ENCODE data around the gene RPS29.

The RPS29 gene

GRCh38 chr14:49623941-49624839 lies 38.0 kb upstream of the RPS29 start:
- Histone ChIP-seq H3K27me3 (ENCODE audit: control insufficient read depth in 1 of 2, insufficient read depth in 1 of 2, low read length in 2 of 2) (no peaks in the 10 kb centered on the region), H2BK15ac (ENCODE audit: low read depth, poor library complexity, severe bottlenecking) (no peak overlapping the region), H3K27ac (ENCODE audit: low read length, poor library complexity, severe bottlenecking) (no peak overlapping the region), H3K79me1 (replicated peaks; ENCODE audit: low read length, poor library complexity, severe bottlenecking) (peaks cover 4% of the 10 kb centered on the region), H3K9me3 (ENCODE audit: control insufficient read depth, low read length) (no peaks in the 10 kb centered on the region), H2BK12ac (ENCODE audit: low read length in 2 of 2) (no peak overlapping the region), H4K91ac (ENCODE audit: low read length) (no peak overlapping the region), H3K18ac (ENCODE audit: low read depth in 1 of 2, low read length in 2 of 2) (no peak overlapping the region), H3K4me3 (ENCODE audit: insufficient read depth in 1 of 2, low read depth in 1 of 2, low read length in 2 of 2) (peak overlapping the region in 1 of 2 experiments; percentile 92), H2AK5ac (ENCODE audit: low read length, severe bottlenecking) (no peak overlapping the region), H3K9ac (ENCODE audit: low read length) (peak overlapping the region; percentile 98), H3K4me2 (ENCODE audit: low read length, poor library complexity, severe bottlenecking) (no peak overlapping the region), H3K23ac (ENCODE audit: low read length in 2 of 2) (no peak overlapping the region), H2BK120ac (ENCODE audit: low read depth, low read length) (no peak overlapping the region), H4K8ac (ENCODE audit: low read length) (no peak overlapping the region), H3K4me1 (ENCODE audit: control insufficient read depth, insufficient read depth, low read depth, low read length) (peaks cover 12% of the 10 kb centered on the region), H3K36me3 (ENCODE audit: control insufficient read depth in 1 of 2, insufficient read depth in 2 of 2, low read depth in 1 of 2, low read length in 2 of 2) (peaks cover 6 to 28% of the 10 kb centered on the region in 2 experiments), H2AFZ (ENCODE audit: low read depth, low read length) (no peak overlapping the region), H2BK5ac (ENCODE audit: low read depth, low read length, poor library complexity, severe bottlenecking) (no peak overlapping the region), H3K14ac (ENCODE audit: low read length in 2 of 2) (no peak overlapping the region), H3K4ac (ENCODE audit: low read depth in 1 of 2, low read length in 2 of 2) (no peak overlapping the region)
- 82% methylated on average over 4 of the region's 6 CpGs for WGBS
- DNase-seq = peak; percentile 35

DNA sequence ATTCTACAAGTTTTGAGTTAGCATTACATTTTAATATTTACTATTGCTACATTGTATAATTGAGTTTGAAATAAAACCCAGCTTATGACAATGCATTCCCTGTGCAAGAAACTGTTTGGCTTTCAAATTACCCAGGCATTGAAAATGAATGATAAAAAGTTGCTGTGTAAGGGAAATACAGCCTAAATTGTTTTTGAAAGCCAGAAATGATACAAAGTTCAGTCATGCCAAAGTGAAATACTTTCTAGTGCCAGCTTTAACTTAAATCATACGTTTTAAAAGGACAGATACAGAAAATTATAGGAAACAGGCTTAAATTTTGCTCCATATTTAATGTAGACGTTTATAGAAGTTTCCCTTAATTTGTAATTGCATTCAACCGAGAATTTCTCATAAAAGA lies 37.2 kb upstream of the RPS29 start:
- no peak overlapping the region for H3K4ac ChIP-seq (ENCODE audit: low read depth in 1 of 2, low read length in 2 of 2)
- H3K4me1 ChIP-seq (ENCODE audit: control insufficient read depth, insufficient read depth, low read depth, low read length) = peaks cover 12% of the 10 kb centered on the region
- H3K18ac ChIP-seq (ENCODE audit: low read depth in 1 of 2, low read length in 2 of 2) = no peak overlapping the region
- no peak overlapping the region for H2BK12ac ChIP-seq (ENCODE audit: low read length in 2 of 2)
- DNase-seq = no peak
- H3K4me2 ChIP-seq (ENCODE audit: low read length, poor library complexity, severe bottlenecking) = no peak overlapping the region
- H3K9me3 ChIP-seq (ENCODE audit: control insufficient read depth, low read length) = no peaks in the 10 kb centered on the region
- H4K8ac ChIP-seq (ENCODE audit: low read length) = no peak overlapping the region
- H3K9ac ChIP-seq (ENCODE audit: low read length) = peak overlapping the region; percentile 98
- peaks cover 6 to 36% of the 10 kb centered on the region in 2 experiments for H3K36me3 ChIP-seq (ENCODE audit: control insufficient read depth in 1 of 2, insufficient read depth in 2 of 2, low read depth in 1 of 2, low read length in 2 of 2)
- no peak overlapping the region for H2BK120ac ChIP-seq (ENCODE audit: low read depth, low read length)
- H2BK5ac ChIP-seq (ENCODE audit: low read depth, low read length, poor library complexity, severe bottlenecking) = no peak overlapping the region
- no peak overlapping the region for H3K23ac ChIP-seq (ENCODE audit: low read length in 2 of 2)
- H3K27ac ChIP-seq (ENCODE audit: low read length, poor library complexity, severe bottlenecking) = no peak overlapping the region
- H3K79me1 ChIP-seq (replicated peaks; ENCODE audit: low read length, poor library complexity, severe bottlenecking) = peaks cover 4% of the 10 kb centered on the region
- H3K4me3 ChIP-seq (ENCODE audit: insufficient read depth in 1 of 2, low read depth in 1 of 2, low read length in 2 of 2) = peak overlapping the region in 1 of 2 experiments; percentile 92
- H2AFZ ChIP-seq (ENCODE audit: low read depth, low read length) = no peak overlapping the region
- no peak overlapping the region for H2AK5ac ChIP-seq (ENCODE audit: low read length, severe bottlenecking)
- no peak overlapping the region for H4K91ac ChIP-seq (ENCODE audit: low read length)
- WGBS = no CpG with 5 or more reads among the region's 3 CpGs
- no peak overlapping the region for H3K14ac ChIP-seq (ENCODE audit: low read length in 2 of 2)
- no peak overlapping the region for H2BK15ac ChIP-seq (ENCODE audit: low read depth, poor library complexity, severe bottlenecking)
- H3K27me3 ChIP-seq (ENCODE audit: control insufficient read depth in 1 of 2, insufficient read depth in 1 of 2, low read length in 2 of 2) = no peaks in the 10 kb centered on the region

DNA sequence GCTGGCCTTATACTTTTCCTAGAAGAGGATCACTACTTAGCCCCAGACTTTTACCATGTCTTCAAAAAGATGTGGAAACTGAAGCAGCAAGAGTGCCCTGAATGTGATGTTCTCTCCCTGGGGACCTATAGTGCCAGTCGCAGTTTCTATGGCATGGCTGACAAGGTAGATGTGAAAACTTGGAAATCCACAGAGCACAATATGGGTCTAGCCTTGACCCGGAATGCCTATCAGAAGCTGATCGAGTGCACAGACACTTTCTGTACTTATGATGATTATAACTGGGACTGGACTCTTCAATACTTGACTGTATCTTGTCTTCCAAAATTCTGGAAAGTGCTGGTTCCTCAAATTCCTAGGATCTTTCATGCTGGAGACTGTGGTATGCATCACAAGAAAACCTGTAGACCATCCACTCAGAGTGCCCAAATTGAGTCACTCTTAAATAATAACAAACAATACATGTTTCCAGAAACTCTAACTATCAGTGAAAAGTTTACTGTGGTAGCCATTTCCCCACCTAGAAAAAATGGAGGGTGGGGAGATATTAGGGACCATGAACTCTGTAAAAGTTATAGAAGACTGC lies 35.9 kb upstream of the RPS29 start:
- Histone ChIP-seq H3K18ac (ENCODE audit: low read depth in 1 of 2, low read length in 2 of 2) (no peak overlapping the region), H3K23ac (ENCODE audit: low read length in 2 of 2) (peak overlapping the region in 1 of 2 experiments; percentile 71), H2BK15ac (ENCODE audit: low read depth, poor library complexity, severe bottlenecking) (no peak overlapping the region), H2AK5ac (ENCODE audit: low read length, severe bottlenecking) (no peak overlapping the region), H4K91ac (ENCODE audit: low read length) (no peak overlapping the region), H3K36me3 (ENCODE audit: control insufficient read depth in 1 of 2, insufficient read depth in 2 of 2, low read depth in 1 of 2, low read length in 2 of 2) (peaks cover 6 to 45% of the 10 kb centered on the region in 2 experiments), H3K4me1 (ENCODE audit: control insufficient read depth, insufficient read depth, low read depth, low read length) (peaks cover 11% of the 10 kb centered on the region), H3K79me1 (replicated peaks; ENCODE audit: low read length, poor library complexity, severe bottlenecking) (peaks cover 4% of the 10 kb centered on the region), H2BK120ac (ENCODE audit: low read depth, low read length) (no peak overlapping the region), H3K9me3 (ENCODE audit: control insufficient read depth, low read length) (no peaks in the 10 kb centered on the region), H3K9ac (ENCODE audit: low read length) (peak overlapping the region; percentile 98), H3K4me3 (ENCODE audit: insufficient read depth in 1 of 2, low read depth in 1 of 2, low read length in 2 of 2) (peak overlapping the region in 1 of 2 experiments; percentile 92), H2BK12ac (ENCODE audit: low read length in 2 of 2) (no peak overlapping the region), H2AFZ (ENCODE audit: low read depth, low read length) (no peak overlapping the region), H3K27me3 (ENCODE audit: control insufficient read depth in 1 of 2, insufficient read depth in 1 of 2, low read length in 2 of 2) (no peaks in the 10 kb centered on the region), H3K4me2 (ENCODE audit: low read length, poor library complexity, severe bottlenecking) (peak overlapping the region; percentile 94), H3K4ac (ENCODE audit: low read depth in 1 of 2, low read length in 2 of 2) (no peak overlapping the region), H3K27ac (ENCODE audit: low read length, poor library complexity, severe bottlenecking) (no peak overlapping the region), H4K8ac (ENCODE audit: low read length) (no peak overlapping the region), H3K14ac (ENCODE audit: low read length in 2 of 2) (no peak overlapping the region), H2BK5ac (ENCODE audit: low read depth, low read length, poor library complexity, severe bottlenecking) (no peak overlapping the region)
- 65% methylated on average over 3 of the region's 3 CpGs for WGBS
- DNase-seq = no peak

Measured in mesenchymal stem cell (in vitro differentiated cells and primary cell).